ENCODE measurements around the gene NDE1. TPM values are rescaled to one million over a fixed set of nuclear protein-coding genes. Genes with fewer than 3 reads are reported as not detected.

The NDE1 gene
- polyA plus RNA-seq, 1 of the 3 experiments (the other 2 are of a cell fraction) = 27.9 TPM

DNA sequence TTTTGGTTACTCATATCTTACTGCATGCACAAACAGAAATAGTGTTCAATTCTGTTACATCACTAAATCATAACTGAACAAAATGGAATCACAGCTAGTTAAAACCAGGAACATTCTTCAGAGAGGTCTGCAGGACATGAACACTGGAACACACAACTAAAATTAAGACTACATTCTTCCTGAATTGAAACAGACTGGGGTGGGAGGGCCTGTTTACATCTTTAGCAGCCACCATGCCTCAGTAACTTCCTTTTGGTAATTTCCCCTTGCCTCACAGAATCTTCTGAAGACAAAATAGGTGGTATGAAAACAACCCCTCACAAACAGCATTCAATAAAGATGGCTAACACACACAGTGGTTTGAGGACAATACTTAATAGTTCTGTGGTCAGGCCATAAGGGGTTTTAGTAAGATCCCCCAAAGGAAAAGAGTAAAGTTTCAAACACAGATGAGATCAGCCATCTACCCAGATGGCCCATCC is 13.6 kb upstream of the NDE1 start (continued):
- TF ChIP-seq RXRA (IDR thresholded peaks at IDR 0.05; ENCODE audit: borderline replicate concordance, low read depth) = no peak
- TF ChIP-seq TEAD4 (IDR thresholded peaks at IDR 0.05; ENCODE audit: borderline replicate concordance, insufficient read depth) = no peak
- TF ChIP-seq MXI1 (IDR thresholded peaks at IDR 0.05; ENCODE audit: low read depth, low read length) = no peak
- no peak for TF ChIP-seq FOXJ3 (CRISPR knock-in tag; IDR thresholded peaks at IDR 0.05)
- TF ChIP-seq, protein P1, sequence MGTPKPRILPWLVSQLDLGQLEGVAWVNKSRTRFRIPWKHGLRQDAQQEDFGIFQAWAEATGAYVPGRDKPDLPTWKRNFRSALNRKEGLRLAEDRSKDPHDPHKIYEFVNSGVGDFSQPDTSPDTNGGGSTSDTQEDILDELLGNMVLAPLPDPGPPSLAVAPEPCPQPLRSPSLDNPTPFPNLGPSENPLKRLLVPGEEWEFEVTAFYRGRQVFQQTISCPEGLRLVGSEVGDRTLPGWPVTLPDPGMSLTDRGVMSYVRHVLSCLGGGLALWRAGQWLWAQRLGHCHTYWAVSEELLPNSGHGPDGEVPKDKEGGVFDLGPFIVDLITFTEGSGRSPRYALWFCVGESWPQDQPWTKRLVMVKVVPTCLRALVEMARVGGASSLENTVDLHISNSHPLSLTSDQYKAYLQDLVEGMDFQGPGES (IDR thresholded peaks at IDR 0.05; ENCODE audit: low read depth, low read length) = no peak
- no peak for TF ChIP-seq NRF1 (IDR thresholded peaks at IDR 0.05; ENCODE audit: low read depth, low read length)
- TF ChIP-seq RFX5 (IDR thresholded peaks at IDR 0.05; ENCODE audit: low read length) = no peak
- no peak for TF ChIP-seq ELF1 (IDR thresholded peaks at IDR 0.05)
- TF ChIP-seq RAD21 (IDR thresholded peaks at IDR 0.05; ENCODE audit: low read length) = no peak
- no peak for TF ChIP-seq TCF12 (IDR thresholded peaks at IDR 0.05)

DNA sequence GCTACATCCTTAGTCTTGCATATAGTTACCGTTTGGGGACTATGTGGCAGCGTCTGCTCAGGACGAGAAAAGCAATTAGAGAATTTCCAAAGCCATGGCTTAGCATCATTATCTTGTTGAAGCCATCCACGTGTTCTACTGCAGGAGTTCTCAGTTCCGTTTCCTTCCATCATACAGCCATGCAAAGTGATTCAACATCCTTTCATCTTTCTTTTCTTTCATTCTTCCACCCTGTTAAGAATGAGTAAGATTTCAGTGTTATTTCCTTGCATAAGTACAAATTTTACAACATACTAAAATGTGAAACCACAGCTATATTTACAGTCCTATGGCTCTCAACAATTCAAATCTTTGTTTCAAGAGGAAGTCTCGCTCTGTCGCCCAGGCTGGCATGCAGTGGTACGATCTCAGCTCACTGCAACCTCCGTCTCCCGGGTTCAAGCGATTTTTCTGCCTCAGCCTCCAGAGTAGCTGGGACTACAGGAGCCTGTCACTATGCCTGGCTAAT is 10.9 kb upstream of the NDE1 start:
- CTCF ChIA-PET = no interaction called here
- no peak overlapping the region for H3K9ac ChIP-seq
- WGBS (ENCODE audit: low lambda C conversion rate) = 98% methylated on average over 11 of the region's 11 CpGs
- TF ChIP-seq JUND (IDR thresholded peaks at IDR 0.05) (no peak), GABPA (IDR thresholded peaks at IDR 0.05; ENCODE audit: low read depth) (no peak), RFX5 (IDR thresholded peaks at IDR 0.05; ENCODE audit: low read length) (no peak), SMC3 (IDR thresholded peaks at IDR 0.05; ENCODE audit: low read depth, low read length) (no peak), EP300 (IDR thresholded peaks at IDR 0.05; ENCODE audit: borderline replicate concordance in 1 of 2, low read depth in 1 of 2, low read length in 1 of 2) (no peak), SIN3A (IDR thresholded peaks at IDR 0.05; ENCODE audit: borderline replicate concordance, low read depth, low read length) (no peak), RAD21 (IDR thresholded peaks at IDR 0.05; ENCODE audit: low read length) (no peak), FOXM1 (IDR thresholded peaks at IDR 0.05; ENCODE audit: low read depth) (no peak), MXI1 (IDR thresholded peaks at IDR 0.05; ENCODE audit: low read depth, low read length) (no peak), FOXJ3 (CRISPR knock-in tag; IDR thresholded peaks at IDR 0.05) (no peak)
- TF ChIP-seq, protein P2, sequence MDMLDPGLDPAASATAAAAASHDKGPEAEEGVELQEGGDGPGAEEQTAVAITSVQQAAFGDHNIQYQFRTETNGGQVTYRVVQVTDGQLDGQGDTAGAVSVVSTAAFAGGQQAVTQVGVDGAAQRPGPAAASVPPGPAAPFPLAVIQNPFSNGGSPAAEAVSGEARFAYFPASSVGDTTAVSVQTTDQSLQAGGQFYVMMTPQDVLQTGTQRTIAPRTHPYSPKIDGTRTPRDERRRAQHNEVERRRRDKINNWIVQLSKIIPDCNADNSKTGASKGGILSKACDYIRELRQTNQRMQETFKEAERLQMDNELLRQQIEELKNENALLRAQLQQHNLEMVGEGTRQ (IDR thresholded peaks at IDR 0.05; ENCODE audit: borderline replicate concordance, low read depth, low read length) = no peak
- TF ChIP-seq, protein P3, sequence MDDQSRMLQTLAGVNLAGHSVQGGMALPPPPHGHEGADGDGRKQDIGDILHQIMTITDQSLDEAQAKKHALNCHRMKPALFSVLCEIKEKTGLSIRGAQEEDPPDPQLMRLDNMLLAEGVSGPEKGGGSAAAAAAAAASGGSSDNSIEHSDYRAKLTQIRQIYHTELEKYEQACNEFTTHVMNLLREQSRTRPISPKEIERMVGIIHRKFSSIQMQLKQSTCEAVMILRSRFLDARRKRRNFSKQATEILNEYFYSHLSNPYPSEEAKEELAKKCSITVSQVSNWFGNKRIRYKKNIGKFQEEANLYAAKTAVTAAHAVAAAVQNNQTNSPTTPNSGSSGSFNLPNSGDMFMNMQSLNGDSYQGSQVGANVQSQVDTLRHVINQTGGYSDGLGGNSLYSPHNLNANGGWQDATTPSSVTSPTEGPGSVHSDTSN (IDR thresholded peaks at IDR 0.05) = no peak
- TF ChIP-seq, protein P4, sequence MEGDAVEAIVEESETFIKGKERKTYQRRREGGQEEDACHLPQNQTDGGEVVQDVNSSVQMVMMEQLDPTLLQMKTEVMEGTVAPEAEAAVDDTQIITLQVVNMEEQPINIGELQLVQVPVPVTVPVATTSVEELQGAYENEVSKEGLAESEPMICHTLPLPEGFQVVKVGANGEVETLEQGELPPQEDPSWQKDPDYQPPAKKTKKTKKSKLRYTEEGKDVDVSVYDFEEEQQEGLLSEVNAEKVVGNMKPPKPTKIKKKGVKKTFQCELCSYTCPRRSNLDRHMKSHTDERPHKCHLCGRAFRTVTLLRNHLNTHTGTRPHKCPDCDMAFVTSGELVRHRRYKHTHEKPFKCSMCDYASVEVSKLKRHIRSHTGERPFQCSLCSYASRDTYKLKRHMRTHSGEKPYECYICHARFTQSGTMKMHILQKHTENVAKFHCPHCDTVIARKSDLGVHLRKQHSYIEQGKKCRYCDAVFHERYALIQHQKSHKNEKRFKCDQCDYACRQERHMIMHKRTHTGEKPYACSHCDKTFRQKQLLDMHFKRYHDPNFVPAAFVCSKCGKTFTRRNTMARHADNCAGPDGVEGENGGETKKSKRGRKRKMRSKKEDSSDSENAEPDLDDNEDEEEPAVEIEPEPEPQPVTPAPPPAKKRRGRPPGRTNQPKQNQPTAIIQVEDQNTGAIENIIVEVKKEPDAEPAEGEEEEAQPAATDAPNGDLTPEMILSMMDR (IDR thresholded peaks at IDR 0.05) = no peak
- H3K4me2 ChIP-seq = no peak overlapping the region
- no peak overlapping the region for H2AFZ ChIP-seq (ENCODE audit: low read depth)
- DNase-seq = no peak
- H3K36me3 ChIP-seq (replicated peaks in 1 of 2; ENCODE audit: control insufficient read depth in 1 of 2, insufficient read depth in 2 of 2, low read length in 1 of 2) = peaks cover 45 to 52% of the 10 kb centered on the region in 2 experiments
- no peaks in the 10 kb centered on the region for H3K9me3 ChIP-seq
- H3K27me3 ChIP-seq (ENCODE audit: insufficient read depth) = no peaks in the 10 kb centered on the region
- no peaks in the 10 kb centered on the region; the same call in 1 of the 2 replicates for H4K20me1 ChIP-seq (ENCODE audit: insufficient read depth)
- no peak overlapping the region for H3K27ac ChIP-seq (ENCODE audit: low read depth in 2 of 2, low read length in 1 of 2)
- H3K4me3 ChIP-seq (ENCODE audit: low read depth in 2 of 2, low read length in 1 of 2) = no peak overlapping the region
- peaks cover 9% of the 10 kb centered on the region for H3F3A ChIP-seq (replicated peaks; ENCODE audit: insufficient read depth)
- POLR2A ChIA-PET = no interaction called here
- peaks cover 46% of the 10 kb centered on the region for H3K79me2 ChIP-seq (ENCODE audit: insufficient read depth)
- peaks cover 0 to 9% of the 10 kb centered on the region in 2 experiments; a peak in 3 of 4 replicates for H3K4me1 ChIP-seq (ENCODE audit: control insufficient read depth in 1 of 2, insufficient read depth in 2 of 2, low read depth in 1 of 2, low read length in 1 of 2)
- H3K9me2 ChIP-seq = no peaks in the 10 kb centered on the region

Data from SK-N-SH (cell line).